AG04450 (cell line): ENCODE results near the gene ATF6. TPM values are rescaled to one million over a fixed set of nuclear protein-coding genes. Genes with fewer than 3 reads are reported as not detected.

Source experiments
- CTCF ChIA-PET: fragments of 300-600, 350-600 bp; formaldehyde crosslinking; extraction: SDS; loops from one replicate; lab custom pipeline; 2022; ENCODE audit warnings: antibody characterized with exemption, inconsistent platforms; lab: Charles Lee
- POLR2A ChIA-PET: fragments of 350-600 bp; formaldehyde crosslinking; extraction: SDS; loops from one replicate; lab custom pipeline; 2021; ENCODE audit warnings: antibody characterized with exemption, inconsistent platforms; lab: Yijun Ruan, JAX
- DNase-seq: peaks from one replicate; pipeline ENCODE4 v3.0.0-alpha.2; 2011; ENCODE audit warnings: low read depth, low spot score
- H3K27ac ChIP-seq: one replicate; pipeline ENCODE4 v1.5.1; 2012; ENCODE audit warnings: low read depth, low read length, control low read depth
- H3K27me3 ChIP-seq: one replicate; pipeline ENCODE4 v1.6.0; 2012; ENCODE audit warnings: low read length; ENCODE audit not compliant: control insufficient read depth, insufficient read depth
- H3K4me3 ChIP-seq: 2 replicates; pipeline ENCODE4 v1.5.1; 2011; ENCODE audit warnings: mild to moderate bottlenecking, low read depth, low read length, control low read depth
- H3K9me3 ChIP-seq: 2 replicates; pipeline ENCODE4 v1.5.1; 2012; ENCODE audit warnings: low read length; ENCODE audit not compliant: control insufficient read depth, insufficient read depth
- CTCF ChIP-seq: IDR thresholded peaks from 2 replicates; pipeline ENCODE4 v1.5.1; 2011; ENCODE audit warnings: low read depth, low read length, control low read depth, inconsistent platforms
- polyA plus RNA-seq: library from polyadenylated mRNA; depleted of rRNA; stranded (reverse); fragments of >200 nt; gene quantifications from 2 replicates; pipeline ENCODE4 v1.2.3, GENCODE V29; 2011

Gene ATF6
- polyA plus RNA-seq, 1 experiment, result 33.6 TPM

- ChIA-PET POLR2A (no interaction called here), CTCF (no interaction called here)
- DNase-seq, result no peak
- no peak for TF ChIP-seq CTCF
- H3K4me3 ChIP-seq, result no peak overlapping the region
- no peaks in the 10 kb centered on the region for H3K27me3 ChIP-seq
- H3K9me3 ChIP-seq, result no peaks in the 10 kb centered on the region
- no peak overlapping the region for H3K27ac ChIP-seq
Observed at GRCh38 chr1:161966067-161966466, 199.9 kb downstream of the ATF6 start.

- DNase-seq, result no peak
- POLR2A ChIA-PET, result no interaction called here
- Histone ChIP-seq H3K9me3 (no peaks in the 10 kb centered on the region), H3K4me3 (no peak overlapping the region), H3K27ac (no peak overlapping the region), H3K27me3 (no peaks in the 10 kb centered on the region)
- no peak for TF ChIP-seq CTCF
- CTCF ChIA-PET, result no interaction called here
Observed at GRCh38 chr1:161970036-161970435, 203.9 kb downstream of the ATF6 start.

- no peak for TF ChIP-seq CTCF
- no peak for DNase-seq
- CTCF ChIA-PET, result no interaction called here
- POLR2A ChIA-PET, result no interaction called here
- no peaks in the 10 kb centered on the region for H3K9me3 ChIP-seq
- no peak overlapping the region for H3K4me3 ChIP-seq
- H3K27me3 ChIP-seq, result peaks cover 2% of the 10 kb centered on the region
- H3K27ac ChIP-seq, result no peak overlapping the region
Observed at GRCh38 chr1:161970633-161971032, 204.5 kb downstream of the ATF6 start.

- H3K9me3 ChIP-seq, result no peaks in the 10 kb centered on the region
- TF ChIP-seq CTCF, result no peak
- peaks cover 4% of the 10 kb centered on the region for H3K27me3 ChIP-seq
- H3K27ac ChIP-seq, result no peak overlapping the region
- H3K4me3 ChIP-seq, result no peak overlapping the region
- POLR2A ChIA-PET, result no interaction called here
- CTCF ChIA-PET, result no interaction called here
- DNase-seq, result no peak
Observed at GRCh38 chr1:161972828-161973227, 206.7 kb downstream of the ATF6 start.

- ChIA-PET POLR2A (no interaction called here), CTCF (interaction anchor here (0.7 to 1.4 kb wide), 2 partner anchors 63 to 181 kb away, joined by 3 to 6 read pairs; no protein-coding TSS in a partner anchor)
- Histone ChIP-seq H3K27me3 (peaks cover 6% of the 10 kb centered on the region), H3K4me3 (no peak overlapping the region), H3K27ac (no peak overlapping the region), H3K9me3 (peaks cover 6% of the 10 kb centered on the region)
- no peak for TF ChIP-seq CTCF
- no peak for DNase-seq
Observed at GRCh38 chr1:161973924-161974845, 208.1 kb downstream of the ATF6 start.
